ACC112 (cell line): ENCODE results near the gene HSPBP1.

Experiments used
- H2AFZ ChIP-seq: fragments of 200-600 bp; sonication (generic); one replicate; pipeline ENCODE4 v1.6.0; 2017; ENCODE audit warnings: antibody characterized with exemption, low read length; ENCODE audit not compliant: unreplicated experiment
- H3K27ac ChIP-seq: fragments of 200-600 bp; sonication (generic); 2 replicates; pipeline ENCODE4 v1.5.1; 2014; ENCODE audit warnings: low read depth, mild to moderate bottlenecking, antibody characterized with exemption, low read length, moderate library complexity
- H3K27me3 ChIP-seq: fragments of 200-600 bp; sonication (generic); 2 replicates; pipeline ENCODE4 v1.6.1; 2014; ENCODE audit warnings: mild to moderate bottlenecking, antibody characterized with exemption, low read length, moderate library complexity, mixed read lengths; ENCODE audit not compliant: insufficient read depth
- H3K36me3 ChIP-seq: fragments of 200-600 bp; sonication (generic); 2 replicates; pipeline ENCODE4 v1.6.1; 2016; ENCODE audit warnings: mild to moderate bottlenecking, antibody characterized with exemption, low read length, moderate library complexity, mixed read lengths; ENCODE audit not compliant: insufficient read depth
- H3K4me1 ChIP-seq: fragments of 200-600 bp; sonication (generic); one replicate; pipeline ENCODE4 v1.6.1; 2016; ENCODE audit warnings: low read length, mixed read lengths; ENCODE audit not compliant: insufficient read depth, unreplicated experiment, control insufficient read depth
- H3K4me3 ChIP-seq: fragments of 200-600 bp; sonication (generic); 2 replicates; pipeline ENCODE4 v1.5.1; 2014; ENCODE audit warnings: mild to moderate bottlenecking, low read depth, low read length
- H3K79me2 ChIP-seq: fragments of 200-600 bp; sonication (generic); one replicate; pipeline ENCODE4 v1.6.0; 2016; ENCODE audit warnings: low read length; ENCODE audit not compliant: control insufficient read depth, unreplicated experiment, insufficient read depth

HSPBP1 gene

GRCh38 chr19:55259540-55260210 is 20.2 kb downstream of the HSPBP1 start:
- peak overlapping the region; percentile 27 for H2AFZ ChIP-seq
- peaks cover 14% of the 10 kb centered on the region for H3K4me1 ChIP-seq
- peak overlapping the region; percentile 81 for H3K27ac ChIP-seq
- peaks cover 38% of the 10 kb centered on the region for H3K79me2 ChIP-seq
- H3K27me3 ChIP-seq, result no peaks in the 10 kb centered on the region
- no peaks in the 10 kb centered on the region for H3K36me3 ChIP-seq
- H3K4me3 ChIP-seq, result peak overlapping the region; percentile 87

- peak within 1 kb of the TSS; percentile 27 for H2AFZ ChIP-seq
- peak within 1 kb of the TSS; percentile 87 for H3K4me3 ChIP-seq
- H3K36me3 ChIP-seq, result no peaks in the 10 kb centered on the region
- no peaks in the 10 kb centered on the region for H3K27me3 ChIP-seq
- H3K4me1 ChIP-seq, result peaks cover 14% of the 10 kb centered on the region
- H3K27ac ChIP-seq, result peak within 1 kb of the TSS; percentile 81
- peaks cover 45% of the 10 kb centered on the region for H3K79me2 ChIP-seq
Observed at GRCh38 chr19:55258828-55259539, 20.9 kb downstream of the HSPBP1 start, which contains the start of gene PPP6R1. Gene PPP6R1, minus strand, starts transcription at chr19:55259017. Its CDS starts 11,914 bp downstream, at chr19:55247103.

DNA sequence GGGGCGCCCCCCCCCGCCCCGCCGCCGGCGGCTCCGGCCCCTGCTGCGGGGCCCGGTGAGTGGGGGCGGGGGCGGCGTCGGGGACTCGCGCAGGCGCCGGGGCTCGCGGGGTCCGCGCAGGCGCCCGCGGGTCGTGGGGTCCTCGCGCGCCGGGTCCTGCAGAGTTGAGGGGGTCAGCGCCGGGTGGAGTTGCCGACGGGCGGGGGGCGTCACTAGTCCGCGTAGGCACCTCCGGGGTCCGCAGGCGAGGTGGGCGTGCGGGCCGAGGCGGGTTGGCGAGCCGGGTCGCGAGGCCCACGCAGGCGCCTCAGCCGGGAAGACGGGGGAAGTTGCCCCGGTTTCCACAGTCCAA is 21.5 kb downstream of the HSPBP1 start:
- H3K36me3 ChIP-seq, result no peaks in the 10 kb centered on the region
- H3K4me3 ChIP-seq, result peak overlapping the region; percentile 87
- H3K79me2 ChIP-seq, result peaks cover 50% of the 10 kb centered on the region
- peaks cover 14% of the 10 kb centered on the region for H3K4me1 ChIP-seq
- H3K27ac ChIP-seq, result peak overlapping the region; percentile 65
- H3K27me3 ChIP-seq, result no peaks in the 10 kb centered on the region
- no peak overlapping the region for H2AFZ ChIP-seq

DNA sequence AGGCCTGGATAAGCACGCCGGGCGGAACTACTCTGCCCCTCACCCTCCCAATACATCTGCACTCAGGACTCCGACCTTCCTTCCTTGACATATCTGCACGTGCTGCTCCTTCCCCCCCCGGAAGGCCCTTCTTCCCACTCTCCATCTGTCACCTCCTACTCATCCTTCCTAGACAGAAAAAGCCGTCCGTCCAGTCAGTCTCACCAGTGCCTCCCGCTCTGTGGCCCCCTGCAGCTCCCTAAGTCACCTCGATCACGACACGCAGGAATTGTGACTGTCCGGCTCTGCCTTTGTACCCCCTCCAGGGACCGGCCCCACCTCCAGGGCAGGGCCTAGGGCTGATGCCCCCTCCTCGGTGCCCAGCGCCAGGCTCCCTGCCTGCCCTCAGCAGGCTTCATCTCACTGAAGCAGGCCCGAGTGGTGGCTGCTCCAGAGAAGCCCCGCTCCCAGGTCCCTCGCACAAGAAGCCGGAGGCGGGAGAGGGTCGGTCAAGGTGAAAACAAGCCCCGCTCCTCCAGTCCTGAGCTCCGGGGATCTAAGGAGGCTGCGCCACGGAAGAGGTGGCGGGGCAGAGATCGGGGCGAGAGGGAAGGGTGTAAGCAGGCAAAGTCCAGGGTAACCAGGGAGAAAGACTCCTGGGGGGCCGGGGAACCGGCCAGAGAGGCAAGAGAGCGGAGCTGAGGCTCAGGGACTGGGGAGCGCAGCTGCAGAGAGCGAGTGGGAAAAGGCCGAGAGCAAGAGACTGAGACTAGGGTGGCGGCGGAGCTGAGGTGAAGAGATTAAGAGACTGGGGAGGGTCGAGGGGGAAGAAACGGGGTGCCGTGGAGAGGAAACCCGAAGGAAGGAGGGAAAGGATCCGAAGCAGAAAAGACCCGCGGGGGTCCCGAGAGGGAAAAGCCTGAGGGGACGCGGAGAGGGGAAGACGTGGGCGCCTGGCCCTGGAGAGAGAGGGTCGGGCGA is 22.2 kb downstream of the HSPBP1 start:
- Histone ChIP-seq H2AFZ (no peak overlapping the region), H3K27ac (no peak overlapping the region), H3K79me2 (peaks cover 57% of the 10 kb centered on the region), H3K27me3 (no peaks in the 10 kb centered on the region), H3K36me3 (no peaks in the 10 kb centered on the region), H3K4me3 (peak overlapping the region; percentile 87), H3K4me1 (peaks cover 14% of the 10 kb centered on the region)

DNA sequence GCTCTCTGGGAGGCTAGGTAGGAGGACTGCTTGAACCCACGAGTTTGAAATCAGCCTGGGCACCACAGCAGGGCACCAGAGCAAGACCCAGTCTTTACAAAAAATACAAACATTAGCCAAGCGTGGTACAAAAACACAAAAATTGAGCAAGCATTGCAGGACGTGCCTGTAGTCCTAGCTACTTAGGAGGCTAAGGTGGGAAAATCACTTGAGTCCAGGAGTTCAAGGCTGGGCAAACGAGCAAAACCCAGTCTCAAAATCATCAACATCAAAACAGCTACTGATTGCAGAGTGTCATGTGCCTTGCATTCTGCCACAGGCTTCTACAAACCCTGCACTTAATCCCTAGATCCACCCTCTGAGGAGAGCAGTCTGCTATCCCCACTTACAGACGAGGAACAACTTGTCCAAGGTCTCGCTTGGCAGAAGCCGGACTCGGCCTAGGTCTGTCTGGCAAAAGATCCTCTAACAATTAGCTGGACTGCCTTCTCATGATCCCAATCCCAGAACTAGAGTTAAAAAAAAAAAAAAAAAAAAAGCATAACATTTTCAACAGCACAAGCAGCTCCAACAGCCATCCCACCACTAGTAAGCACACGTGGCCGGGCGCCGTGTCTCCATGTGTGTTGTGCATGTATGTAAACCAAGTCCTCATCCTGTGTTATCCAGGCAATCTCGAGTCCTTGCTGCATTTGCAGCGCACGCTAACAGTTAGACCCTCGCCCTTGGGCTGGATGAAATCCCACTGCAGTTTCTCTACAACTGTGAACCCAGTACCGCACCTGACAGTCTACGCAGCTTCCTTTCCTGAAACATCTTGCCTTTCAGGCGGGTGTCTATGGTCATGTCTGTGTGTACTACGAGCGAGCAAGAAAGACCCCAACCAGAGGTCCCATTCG is 23.1 kb downstream of the HSPBP1 start:
- no peaks in the 10 kb centered on the region for H3K27me3 ChIP-seq
- peaks cover 66% of the 10 kb centered on the region for H3K79me2 ChIP-seq
- no peak overlapping the region for H3K27ac ChIP-seq
- H3K4me1 ChIP-seq, result peaks cover 14% of the 10 kb centered on the region
- H2AFZ ChIP-seq, result no peak overlapping the region
- no peaks in the 10 kb centered on the region for H3K36me3 ChIP-seq
- H3K4me3 ChIP-seq, result peak overlapping the region; percentile 87

DNA sequence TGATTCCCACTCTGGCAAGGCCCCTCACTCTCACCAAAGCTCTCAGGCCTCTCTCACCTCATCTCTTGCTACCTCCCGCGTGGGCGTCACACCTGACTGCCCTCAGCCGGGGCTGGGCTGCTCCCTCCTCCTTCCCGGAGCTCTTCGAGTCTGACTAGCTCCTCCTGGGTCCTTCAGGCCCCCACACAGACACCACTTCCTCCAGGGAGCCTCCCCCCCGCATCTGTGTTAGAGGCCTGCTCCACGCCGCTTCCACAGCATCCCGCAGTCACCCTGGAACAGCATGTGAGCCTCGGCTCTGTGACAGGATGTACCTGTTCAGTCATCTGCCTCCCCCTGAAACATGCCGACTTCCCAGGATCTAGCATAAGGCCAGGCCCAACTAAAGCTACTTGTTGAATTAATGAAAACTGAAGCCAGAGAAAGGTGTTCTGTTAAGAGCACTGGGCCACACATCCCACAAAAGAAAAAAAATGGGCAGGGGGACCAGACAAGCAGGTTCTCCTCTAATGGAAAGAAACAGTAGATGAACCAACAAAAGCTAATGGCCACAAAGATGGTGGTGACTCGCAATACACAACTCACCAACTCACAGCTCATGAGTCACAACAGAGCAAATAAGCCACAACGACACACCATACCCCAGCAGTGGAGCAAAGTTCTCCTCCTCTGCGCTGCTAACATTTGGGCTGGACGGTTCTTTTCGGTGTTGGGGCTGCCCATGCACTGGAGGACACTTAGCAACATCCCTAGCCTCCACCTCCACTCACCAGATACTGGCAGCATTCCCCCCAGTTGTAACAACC is 24.1 kb downstream of the HSPBP1 start:
- peak overlapping the region; percentile 87; the same call in 1 of the 2 replicates for H3K4me3 ChIP-seq
- H3K27ac ChIP-seq, result no peak overlapping the region
- no peaks in the 10 kb centered on the region for H3K27me3 ChIP-seq
- peaks cover 76% of the 10 kb centered on the region for H3K79me2 ChIP-seq
- no peak overlapping the region for H2AFZ ChIP-seq
- H3K4me1 ChIP-seq, result peaks cover 14% of the 10 kb centered on the region
- no peaks in the 10 kb centered on the region for H3K36me3 ChIP-seq

DNA sequence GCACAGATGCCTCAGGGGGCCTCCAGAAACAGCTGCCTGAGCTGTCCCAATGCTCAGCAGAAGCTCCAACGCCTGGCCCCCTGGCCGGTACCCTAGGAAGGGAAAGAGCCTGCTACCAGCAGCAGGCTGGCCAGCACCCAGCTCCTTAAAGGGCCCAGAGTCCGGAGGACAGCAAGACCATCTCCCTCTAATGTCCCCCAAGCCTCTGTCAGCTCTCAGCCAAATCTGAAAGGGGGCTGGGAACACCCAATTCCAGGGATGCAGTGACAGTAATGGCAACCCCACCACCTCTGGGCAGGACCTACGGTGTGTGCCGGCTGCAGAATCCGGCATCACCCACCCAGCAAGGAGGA is 25.3 kb downstream of the HSPBP1 start:
- Histone ChIP-seq H3K27me3 (no peaks in the 10 kb centered on the region), H3K4me3 (no peak overlapping the region), H3K4me1 (peaks cover 14% of the 10 kb centered on the region), H3K79me2 (peaks cover 88% of the 10 kb centered on the region), H3K36me3 (no peaks in the 10 kb centered on the region), H2AFZ (no peak overlapping the region), H3K27ac (no peak overlapping the region)

DNA sequence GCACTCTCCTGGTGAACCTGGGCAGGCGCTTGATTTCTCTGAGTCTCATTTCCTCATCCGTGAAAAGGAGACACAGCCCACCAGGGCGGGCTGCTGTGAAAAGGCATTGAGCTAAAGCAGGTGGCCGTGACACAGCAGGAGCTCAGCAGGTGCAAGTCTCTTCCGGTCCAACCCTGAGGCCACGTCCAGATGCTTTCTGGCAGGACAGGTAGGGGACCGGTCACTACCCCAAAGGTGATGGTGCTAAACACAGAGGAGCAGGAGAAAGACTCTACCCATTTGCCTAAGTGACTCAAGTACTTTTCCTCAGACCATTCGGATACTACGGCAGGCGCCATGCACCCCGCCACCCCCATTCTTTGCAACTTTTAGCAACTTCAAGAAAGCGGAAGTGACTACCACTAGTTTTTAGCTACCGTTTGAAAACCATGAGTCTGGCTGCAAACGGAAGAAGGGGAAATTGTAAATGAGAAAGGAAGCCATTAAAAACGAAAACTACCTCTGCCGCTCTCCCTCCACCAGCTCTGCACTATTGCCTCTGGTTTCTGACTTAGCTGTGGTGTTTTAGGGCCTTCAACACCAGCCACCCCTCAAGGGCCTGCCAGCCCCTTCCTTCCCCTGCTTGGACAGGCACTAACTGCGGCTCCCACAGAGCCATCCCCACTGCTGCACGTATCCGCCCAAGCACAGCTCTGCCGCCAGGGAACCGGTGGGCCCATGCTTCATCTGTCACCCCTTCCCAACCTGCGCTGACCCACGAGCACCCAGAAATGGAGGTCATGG is 25.9 kb downstream of the HSPBP1 start:
- H3K27ac ChIP-seq, result no peak overlapping the region
- H3K4me3 ChIP-seq, result no peak overlapping the region

More for the DNA sequence above, 25.9 kb downstream of the HSPBP1 start:
- Histone ChIP-seq H2AFZ (no peak overlapping the region), H3K79me2 (peaks cover 91% of the 10 kb centered on the region), H3K27me3 (no peaks in the 10 kb centered on the region), H3K36me3 (no peaks in the 10 kb centered on the region), H3K4me1 (peaks cover 14% of the 10 kb centered on the region)
